ENCODE results near the gene ZC3H11A. TPM values are rescaled to one million over a fixed set of nuclear protein-coding genes. Genes with fewer than 3 reads are reported as not detected.

Gene ZC3H11A
- total RNA-seq, 1 experiment from 2014 or later = 47.9 TPM

- no peak for DNase-seq (ENCODE audit: low spot score)
Observed at GRCh38 chr1:203840208-203840808, 44.9 kb downstream of the ZC3H11A start.

- DNase-seq (ENCODE audit: low spot score) = no peak
Observed at GRCh38 chr1:203842559-203842876, 47.1 kb downstream of the ZC3H11A start.

GRCh38 chr1:203843435-203843834 lies 48.0 kb downstream of the ZC3H11A start:
- DNase-seq (ENCODE audit: low spot score) = no peak

Small RNA genes lying within 50 kb of the gene (small RNA-seq; reads per million reads assigned to genes)
- gene ZC3H11A = 0.43 reads per million

Other genes starting within 250 kb of the ZC3H11A start
- 5.5 TPM in 2 replicates for gene ATP2B4, start 168.8 kb upstream of the ZC3H11A start, total RNA-seq (2014; rRNA removed; shearing (Covaris generic))
- not detected in 2 replicates for gene LAX1, start 30.4 kb upstream of the ZC3H11A start, total RNA-seq (2014; rRNA removed; shearing (Covaris generic))
- 7.6 and 8.3 TPM in 2 replicates for gene ZBED6, start within 50 bp of the ZC3H11A start, total RNA-seq (2014; rRNA removed; shearing (Covaris generic))
- gene SNRPE, start 66.0 kb downstream of the ZC3H11A start, total RNA-seq (2014; rRNA removed; shearing (Covaris generic)) = 46.2 and 83.6 TPM in 2 replicates